Ovary (tissue), 3 donors: Measurements from ENCODE around the gene TRIM44.

ENCODE experiments used
- POLR2A ChIP-seq: fragments of 450-650 bp; IDR thresholded peaks from one replicate; pipeline ENCODE4 v1.6.1; 2017; ENCODE audit warnings: antibody characterized with exemption, mild to moderate bottlenecking, moderate library complexity
- TF ChIP-seq, protein P1 (sequence below), 3 donors: fragments of 450-650 bp in 2 of 3; fragments of 200-600 bp in 1 of 3; IDR thresholded peaks; one replicate each; pipeline versions ENCODE4 v1.5.1 to v1.8.0; 2016 to 2022; ENCODE audit warnings: antibody characterized with exemption in 3 of 3, mild to moderate bottlenecking in 1 of 3
- donor health status: DM: no; HTN: no; CAD: no.

DNA sequence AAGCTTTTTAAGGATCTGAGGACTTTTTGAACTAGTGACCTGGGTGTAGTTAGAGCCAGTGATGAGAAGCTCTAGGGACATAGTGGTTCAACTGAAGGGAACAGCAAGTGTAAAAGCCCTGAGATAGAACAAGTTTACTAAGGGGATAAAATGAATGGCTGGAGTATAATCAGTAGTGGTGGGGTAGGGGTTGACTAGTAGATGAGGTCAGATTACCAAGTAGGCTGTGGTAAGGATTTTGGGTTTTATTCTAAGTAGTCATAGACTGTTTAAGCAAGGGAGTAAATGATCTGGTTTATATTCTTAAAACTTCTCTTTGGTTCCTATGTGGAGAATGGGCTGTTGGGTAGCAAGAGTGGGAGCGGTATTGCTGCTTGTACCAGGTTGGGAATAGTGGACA, 15.3 kb downstream of the TRIM44 start:
- TF ChIP-seq, protein P1, sequence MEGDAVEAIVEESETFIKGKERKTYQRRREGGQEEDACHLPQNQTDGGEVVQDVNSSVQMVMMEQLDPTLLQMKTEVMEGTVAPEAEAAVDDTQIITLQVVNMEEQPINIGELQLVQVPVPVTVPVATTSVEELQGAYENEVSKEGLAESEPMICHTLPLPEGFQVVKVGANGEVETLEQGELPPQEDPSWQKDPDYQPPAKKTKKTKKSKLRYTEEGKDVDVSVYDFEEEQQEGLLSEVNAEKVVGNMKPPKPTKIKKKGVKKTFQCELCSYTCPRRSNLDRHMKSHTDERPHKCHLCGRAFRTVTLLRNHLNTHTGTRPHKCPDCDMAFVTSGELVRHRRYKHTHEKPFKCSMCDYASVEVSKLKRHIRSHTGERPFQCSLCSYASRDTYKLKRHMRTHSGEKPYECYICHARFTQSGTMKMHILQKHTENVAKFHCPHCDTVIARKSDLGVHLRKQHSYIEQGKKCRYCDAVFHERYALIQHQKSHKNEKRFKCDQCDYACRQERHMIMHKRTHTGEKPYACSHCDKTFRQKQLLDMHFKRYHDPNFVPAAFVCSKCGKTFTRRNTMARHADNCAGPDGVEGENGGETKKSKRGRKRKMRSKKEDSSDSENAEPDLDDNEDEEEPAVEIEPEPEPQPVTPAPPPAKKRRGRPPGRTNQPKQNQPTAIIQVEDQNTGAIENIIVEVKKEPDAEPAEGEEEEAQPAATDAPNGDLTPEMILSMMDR (IDR thresholded peaks at IDR 0.05) = no peak
- no peak for TF ChIP-seq POLR2A
